Heart left ventricle (tissue), 13 donors: Measurements from ENCODE around the gene DVL1.

Experiments
- POLR2A ChIP-seq, 2 donors: fragments of 450-650 bp; IDR thresholded peaks; one replicate each; pipeline ENCODE4 v1.6.1; 2017; ENCODE audit warnings: antibody characterized with exemption in 2 of 2, mild to moderate bottlenecking in 2 of 2, moderate library complexity in 2 of 2
- TF ChIP-seq, protein P1 (sequence below), 12 donors: fragments of 200-600 bp; sonication (generic) in 4 of 12; IDR thresholded peaks; one replicate each; pipeline versions ENCODE4 v1.5.0 to v1.8.0; 2018 to 2022; ENCODE audit warnings: antibody characterized with exemption in 12 of 12, mild to moderate bottlenecking in 5 of 12
- donor health status: ischemic (EF 13 %, LVEDD 7.1; RV severe dilation, severe dysfunction).
- donor health status: DM: no; HTN: yes; CAD: no.
- donor health status: DM: no; HTN: no; CAD: no.
- donor health status: ischemic (EF 25% LVEDD 6.9; RV normal size, moderate dysfunction).
- donor health status: ischemic (EF 25% LVEDD 5.7; RV mildly dilated, moderate dysfunction).
- donor health status: ischemic (EF 35%, LVEDD 5.7; RV mildly dilated, moderate dysfunction).
- donor health status: nonischemic (EF 11% LVEDD 7.7; RV severe dilation, severe dysfunction).
- donor health status: DM: yes; HTN: yes; CAD: no.
- donor health status: PGD.
- donor health status: ischemic (EF 29% LVEDD 5.4; RV normal size, mild dysfunction).
- donor health status: nonischemic (EF 23%, LVEDD 6.1; RV moderate dilation, normal function).

DNA sequence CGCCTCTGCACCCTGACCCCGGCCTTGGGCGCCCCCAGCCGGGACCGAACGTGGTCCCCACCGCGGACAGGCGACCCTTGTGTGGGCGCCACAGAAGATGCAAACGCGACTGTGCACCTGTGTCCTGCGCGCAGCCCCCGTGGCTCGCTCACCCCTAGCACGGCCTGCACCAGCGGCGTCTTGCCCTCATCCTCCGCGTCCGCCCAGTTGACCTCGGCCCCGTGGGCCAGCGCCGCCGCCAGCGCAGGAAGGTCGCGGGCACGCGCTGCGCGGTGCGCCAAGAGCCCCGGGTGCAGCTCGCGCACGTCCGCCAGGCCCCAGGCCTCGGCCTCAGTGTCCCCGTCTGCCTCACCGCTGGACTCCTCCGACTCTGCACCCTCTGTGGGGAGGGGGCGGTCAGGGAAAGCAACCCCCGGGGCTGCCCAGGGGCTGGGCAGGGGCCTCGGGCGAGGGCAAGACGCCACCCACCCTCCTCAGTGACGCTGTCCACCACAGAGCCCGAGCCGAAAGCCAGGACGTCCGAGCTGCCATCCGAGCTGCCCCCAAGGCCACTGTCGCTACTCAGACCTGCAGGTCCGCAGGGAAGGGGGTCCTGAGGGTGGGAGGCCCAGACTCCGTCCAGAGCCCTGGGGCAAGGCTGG lies 54.8 kb downstream of the DVL1 start:
- TF ChIP-seq, protein P1, sequence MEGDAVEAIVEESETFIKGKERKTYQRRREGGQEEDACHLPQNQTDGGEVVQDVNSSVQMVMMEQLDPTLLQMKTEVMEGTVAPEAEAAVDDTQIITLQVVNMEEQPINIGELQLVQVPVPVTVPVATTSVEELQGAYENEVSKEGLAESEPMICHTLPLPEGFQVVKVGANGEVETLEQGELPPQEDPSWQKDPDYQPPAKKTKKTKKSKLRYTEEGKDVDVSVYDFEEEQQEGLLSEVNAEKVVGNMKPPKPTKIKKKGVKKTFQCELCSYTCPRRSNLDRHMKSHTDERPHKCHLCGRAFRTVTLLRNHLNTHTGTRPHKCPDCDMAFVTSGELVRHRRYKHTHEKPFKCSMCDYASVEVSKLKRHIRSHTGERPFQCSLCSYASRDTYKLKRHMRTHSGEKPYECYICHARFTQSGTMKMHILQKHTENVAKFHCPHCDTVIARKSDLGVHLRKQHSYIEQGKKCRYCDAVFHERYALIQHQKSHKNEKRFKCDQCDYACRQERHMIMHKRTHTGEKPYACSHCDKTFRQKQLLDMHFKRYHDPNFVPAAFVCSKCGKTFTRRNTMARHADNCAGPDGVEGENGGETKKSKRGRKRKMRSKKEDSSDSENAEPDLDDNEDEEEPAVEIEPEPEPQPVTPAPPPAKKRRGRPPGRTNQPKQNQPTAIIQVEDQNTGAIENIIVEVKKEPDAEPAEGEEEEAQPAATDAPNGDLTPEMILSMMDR (IDR thresholded peaks at IDR 0.05) = no peak
- no peak for TF ChIP-seq POLR2A (IDR thresholded peaks at IDR 0.05)
